ENCODE data around the gene LCN9.

LCN9 gene

GRCh38 chr9:135698767-135699166 lies 35.7 kb downstream of the LCN9 start:
- DNase-seq (ENCODE audit: low spot score) = no peak

DNA sequence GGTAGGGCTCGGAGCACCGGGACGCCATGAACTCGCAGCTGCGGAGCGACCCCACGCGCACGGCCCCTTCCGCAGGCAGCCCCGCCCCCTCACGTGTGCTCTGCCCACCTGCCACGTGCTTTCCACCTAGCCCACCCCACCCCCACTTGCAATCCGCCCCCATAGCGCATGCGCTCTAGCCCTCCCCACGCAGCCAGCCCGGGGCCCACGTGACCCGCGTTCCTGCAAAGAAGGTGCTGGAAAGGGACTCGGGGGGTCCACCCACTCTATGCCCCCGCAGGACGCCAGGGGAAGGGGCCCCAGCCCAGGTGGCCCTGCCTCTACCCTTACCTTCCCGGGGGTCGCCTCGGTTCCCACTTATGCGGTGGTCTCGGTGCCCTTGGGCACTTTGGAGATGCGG lies 36.3 kb downstream of the LCN9 start, which contains the start of gene SOHLH1:
TSS of gene SOHLH1 (minus strand) at position 42 of the 400 bp plus-strand sequence. CDS start at position 28, 14 bp downstream.
- DNase-seq (ENCODE audit: low spot score) = no peak

GRCh38 chr9:135700525-135700924 lies 37.4 kb downstream of the LCN9 start:
- no peak for DNase-seq (ENCODE audit: low spot score)

DNA sequence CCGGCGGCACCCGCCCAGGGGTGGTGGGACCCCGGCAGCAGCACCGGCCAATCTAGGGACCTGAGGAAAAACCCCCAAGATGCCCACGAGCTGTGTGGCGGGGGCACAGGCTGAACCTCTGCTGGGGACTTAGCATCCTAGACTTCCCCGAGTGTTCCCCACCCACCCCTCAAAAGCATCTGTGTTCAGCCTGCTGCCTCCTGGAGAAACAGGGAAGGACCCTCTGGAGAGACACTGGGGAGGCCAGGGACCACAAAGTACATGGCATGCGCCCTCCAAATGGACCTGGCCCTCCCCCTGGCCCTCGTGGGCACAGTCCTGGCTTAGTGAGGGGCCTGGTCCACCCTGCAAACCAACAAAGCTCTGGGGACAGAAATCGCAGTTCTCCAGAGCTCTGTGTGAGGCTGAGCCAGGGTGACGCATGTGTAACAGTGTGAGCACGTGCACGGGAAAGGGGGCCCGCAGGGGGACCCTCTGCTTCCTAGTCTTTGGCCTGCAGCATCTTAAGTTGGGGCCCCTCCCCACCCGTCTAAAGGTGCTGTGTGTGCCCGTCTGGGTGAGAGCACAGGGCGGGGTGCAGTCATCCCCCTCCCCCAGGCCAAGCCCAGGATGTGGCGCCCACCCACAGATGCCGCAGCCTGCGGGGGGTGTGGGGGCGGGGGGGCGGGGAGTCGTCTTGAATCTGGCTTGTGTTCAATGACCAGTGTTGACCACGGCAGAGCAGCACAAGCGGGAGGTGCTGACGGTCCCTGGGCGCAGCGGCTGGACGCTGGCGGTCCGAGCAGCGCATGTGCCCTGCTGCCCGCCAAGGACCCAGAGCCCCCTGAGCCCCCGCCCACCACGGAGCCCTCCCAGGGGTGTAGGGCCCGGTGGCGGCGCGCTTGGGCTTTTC lies 38.2 kb downstream of the LCN9 start:
- no peak for DNase-seq (ENCODE audit: low spot score)

GRCh38 chr9:135701959-135702721 lies 39.0 kb downstream of the LCN9 start, which contains the start of gene KCNT1:
Gene KCNT1 (plus strand): TSS chr9:135702185. CDS start chr9:135702259, 74 bp downstream.
- peak; percentile 41 for DNase-seq (ENCODE audit: low spot score)

- no peak for DNase-seq (ENCODE audit: low spot score)
Observed at GRCh38 chr9:135703726-135704125, 40.6 kb downstream of the LCN9 start.

GRCh38 chr9:135704483-135704882 lies 41.4 kb downstream of the LCN9 start:
- no peak for DNase-seq (ENCODE audit: low spot score)

- no peak for DNase-seq (ENCODE audit: low spot score)
Observed at GRCh38 chr9:135705376-135705775, 42.3 kb downstream of the LCN9 start.

DNA sequence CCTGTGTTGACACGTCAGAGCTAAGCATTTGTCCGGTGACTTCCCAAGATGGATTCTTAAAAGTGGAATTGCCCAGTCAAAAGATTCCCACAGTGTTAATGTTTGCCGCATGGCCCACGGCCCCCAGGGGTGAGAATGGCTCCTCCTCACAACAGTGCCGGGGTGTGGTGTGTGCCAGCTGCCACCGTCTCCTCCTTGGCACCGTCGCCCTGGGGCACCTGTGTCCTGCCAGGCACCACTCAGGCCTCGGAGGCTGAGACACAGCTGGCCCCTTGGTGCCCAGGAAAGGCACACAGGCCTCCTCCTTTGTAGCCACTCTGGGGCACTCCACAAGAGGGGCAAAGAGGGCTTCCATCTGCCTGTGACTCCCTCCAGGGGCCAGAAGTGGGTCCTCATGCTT lies 43.2 kb downstream of the LCN9 start:
- no peak for DNase-seq (ENCODE audit: low spot score)

GRCh38 chr9:135707252-135708138 lies 44.4 kb downstream of the LCN9 start:
- no peak for DNase-seq (ENCODE audit: low spot score)

DNA sequence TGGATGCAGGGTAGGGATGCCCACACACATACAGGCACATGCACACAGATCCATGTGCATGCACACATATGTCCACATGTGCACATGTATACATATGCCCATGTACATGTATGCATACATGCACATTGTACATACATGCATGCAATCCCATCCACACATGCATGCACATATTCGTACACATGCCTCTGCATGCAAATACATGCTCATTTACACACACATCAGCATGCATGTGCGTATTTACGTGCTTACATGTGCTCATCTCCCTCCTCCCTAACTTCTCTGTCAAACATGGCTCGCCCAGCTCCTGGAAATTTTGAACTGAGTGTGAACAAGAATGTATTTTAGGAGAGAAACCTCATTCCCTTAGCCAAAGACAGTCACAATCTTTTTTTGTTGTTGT lies 45.1 kb downstream of the LCN9 start:
- DNase-seq (ENCODE audit: low spot score) = no peak

DNA sequence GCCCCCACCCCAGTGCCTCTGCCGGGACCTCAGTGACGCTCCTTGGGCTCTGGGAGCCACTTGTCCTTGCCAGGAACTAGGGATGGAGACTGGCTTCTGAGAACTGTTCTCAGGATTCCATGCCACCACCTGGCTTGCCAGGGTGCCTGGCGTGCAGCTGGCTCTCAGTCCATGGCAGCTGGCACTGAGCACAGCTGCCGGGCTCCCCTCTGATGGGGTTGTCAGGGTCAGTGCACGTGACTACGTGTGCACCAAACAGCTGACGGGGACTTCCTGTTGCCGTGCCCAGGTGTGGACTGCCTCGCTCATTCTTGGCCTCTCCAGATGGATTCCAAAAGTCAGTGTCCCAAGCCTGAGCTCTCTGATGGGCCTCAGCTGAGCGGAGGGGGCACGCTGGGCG lies 48.3 kb downstream of the LCN9 start:
- no peak for DNase-seq (ENCODE audit: low spot score)

DNA sequence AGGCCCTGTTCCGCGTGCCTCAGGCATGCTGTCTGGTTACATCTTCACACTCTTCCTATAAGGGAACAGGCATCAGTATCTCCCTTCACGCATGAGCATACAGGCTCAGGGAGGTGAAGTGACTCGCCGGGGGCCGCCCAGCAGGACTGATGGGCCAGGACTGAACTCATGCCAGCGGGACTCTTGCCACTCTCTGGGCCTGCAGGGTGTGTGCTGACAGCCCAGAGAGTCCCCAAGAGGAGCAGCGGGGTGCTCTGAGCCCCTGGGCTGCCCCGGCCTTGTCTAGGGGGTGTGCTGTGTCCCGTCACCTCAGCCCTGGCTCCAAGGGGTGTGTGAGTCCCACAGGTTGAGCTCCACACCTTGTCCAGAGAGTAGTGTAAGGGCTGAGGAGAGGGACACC lies 48.8 kb downstream of the LCN9 start:
- DNase-seq (ENCODE audit: low spot score) = no peak

- no peak for DNase-seq (ENCODE audit: low spot score)
Observed at GRCh38 chr9:135712613-135713295, 49.6 kb downstream of the LCN9 start.

DNA sequence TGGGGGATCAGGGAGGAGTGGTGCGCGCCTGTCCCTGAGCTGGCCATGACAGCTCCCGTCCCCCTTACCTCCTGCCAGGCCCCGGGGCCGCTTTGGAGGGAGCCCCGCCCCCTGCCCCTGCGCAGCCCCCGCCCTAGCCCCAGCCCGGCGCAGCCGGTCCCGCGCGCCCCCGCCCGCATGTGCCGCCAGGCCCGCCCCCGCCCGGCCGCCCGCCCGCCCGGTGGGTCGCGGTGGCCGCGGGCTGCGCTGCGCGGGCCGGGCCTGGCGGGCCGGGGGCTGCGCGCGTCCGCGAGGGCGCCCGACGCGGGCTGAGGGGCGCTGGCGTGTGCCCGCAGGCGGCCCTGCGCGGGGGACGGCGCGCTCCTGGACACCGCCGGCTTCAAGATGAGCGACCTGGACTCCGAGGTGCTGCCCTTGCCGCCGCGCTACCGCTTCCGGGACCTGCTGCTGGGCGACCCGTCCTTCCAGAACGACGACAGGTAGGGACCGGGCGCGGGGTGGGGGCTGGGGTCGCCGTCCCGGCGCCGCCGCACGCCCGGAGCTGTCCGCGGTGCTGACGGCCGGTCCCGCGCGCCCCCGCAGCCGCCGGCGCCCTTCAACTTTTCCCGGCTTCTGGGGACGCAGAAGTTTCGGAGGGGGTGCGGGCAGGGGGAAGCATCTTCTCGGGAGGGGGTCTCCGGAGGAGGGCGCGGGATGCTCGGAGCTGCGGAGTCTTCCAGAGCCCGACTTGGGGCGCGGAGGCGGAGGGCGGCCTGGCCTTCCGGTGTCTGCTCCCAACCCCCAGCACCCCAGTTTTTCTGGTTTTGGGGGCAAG lies 51.3 kb downstream of the LCN9 start:
- no peak for DNase-seq (ENCODE audit: low spot score)

DNA sequence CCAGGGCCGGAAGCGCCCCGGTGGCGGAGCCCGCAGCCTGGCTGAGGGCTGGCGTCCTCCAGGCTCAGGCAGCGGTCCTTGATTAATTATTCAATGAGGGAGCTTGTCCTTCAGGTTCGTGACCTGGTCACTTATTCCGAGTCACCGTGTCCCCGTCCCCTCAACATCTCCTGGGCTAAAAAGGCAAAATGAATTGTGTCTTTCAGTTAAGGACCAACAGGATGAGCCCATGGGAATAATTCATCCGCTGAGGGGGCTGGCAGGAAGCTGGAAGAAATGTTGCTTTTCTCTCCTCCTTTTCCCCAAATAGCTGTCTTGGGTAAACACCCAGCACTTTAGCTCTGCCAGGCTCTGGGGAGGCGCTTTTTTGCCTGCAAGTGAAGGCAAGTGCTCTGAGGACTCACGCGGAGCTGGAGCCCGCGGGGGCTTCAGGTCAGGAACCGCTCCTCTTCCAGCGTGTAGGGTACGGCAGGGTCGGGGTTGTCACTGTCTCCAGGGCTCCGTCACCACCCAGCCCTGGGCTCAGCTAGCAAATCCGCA lies 52.0 kb downstream of the LCN9 start:
- no peak for DNase-seq (ENCODE audit: low spot score)

- DNase-seq (ENCODE audit: low spot score) = no peak
Observed at GRCh38 chr9:135716045-135716444, 52.9 kb downstream of the LCN9 start.
